ENCODE data around the gene TECPR1. TPM values are rescaled to one million over a fixed set of nuclear protein-coding genes. Genes with fewer than 3 reads are reported as not detected.

TECPR1 gene
- total RNA-seq, 1 donor from 2014 or later: 39.9 TPM

DNA sequence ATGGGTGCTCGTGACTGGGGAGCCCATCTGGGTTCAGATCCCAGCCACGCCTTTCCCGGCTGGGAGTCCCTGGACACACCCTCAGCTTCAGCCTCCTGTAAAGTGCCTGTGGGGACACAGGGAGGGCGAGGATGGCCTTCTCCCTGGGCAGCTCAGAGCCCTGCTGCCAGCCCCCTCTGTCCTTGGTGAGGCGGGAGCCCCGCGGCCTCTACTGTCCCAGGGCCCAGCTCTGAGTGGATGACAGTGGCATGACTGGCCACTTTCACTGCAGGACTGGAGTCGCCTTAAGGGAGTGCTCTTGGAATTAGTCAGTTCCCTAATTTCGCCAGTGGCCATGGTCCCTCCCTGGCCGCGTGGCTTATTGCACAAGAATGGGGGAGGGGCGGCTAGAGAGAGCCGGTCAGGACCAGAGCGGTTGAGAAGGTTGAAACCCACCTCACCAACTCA, 34.1 kb upstream of the TECPR1 start:
- H3K4me1 Mint-ChIP-seq (ENCODE audit: unreplicated experiment): peaks cover 25% of the 10 kb centered on the region
- TF ChIP-seq, protein P1, sequence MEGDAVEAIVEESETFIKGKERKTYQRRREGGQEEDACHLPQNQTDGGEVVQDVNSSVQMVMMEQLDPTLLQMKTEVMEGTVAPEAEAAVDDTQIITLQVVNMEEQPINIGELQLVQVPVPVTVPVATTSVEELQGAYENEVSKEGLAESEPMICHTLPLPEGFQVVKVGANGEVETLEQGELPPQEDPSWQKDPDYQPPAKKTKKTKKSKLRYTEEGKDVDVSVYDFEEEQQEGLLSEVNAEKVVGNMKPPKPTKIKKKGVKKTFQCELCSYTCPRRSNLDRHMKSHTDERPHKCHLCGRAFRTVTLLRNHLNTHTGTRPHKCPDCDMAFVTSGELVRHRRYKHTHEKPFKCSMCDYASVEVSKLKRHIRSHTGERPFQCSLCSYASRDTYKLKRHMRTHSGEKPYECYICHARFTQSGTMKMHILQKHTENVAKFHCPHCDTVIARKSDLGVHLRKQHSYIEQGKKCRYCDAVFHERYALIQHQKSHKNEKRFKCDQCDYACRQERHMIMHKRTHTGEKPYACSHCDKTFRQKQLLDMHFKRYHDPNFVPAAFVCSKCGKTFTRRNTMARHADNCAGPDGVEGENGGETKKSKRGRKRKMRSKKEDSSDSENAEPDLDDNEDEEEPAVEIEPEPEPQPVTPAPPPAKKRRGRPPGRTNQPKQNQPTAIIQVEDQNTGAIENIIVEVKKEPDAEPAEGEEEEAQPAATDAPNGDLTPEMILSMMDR (conservative IDR thresholded peaks at IDR 0.05): no peak
- no peak for DNase-seq (ENCODE audit: extremely low spot score, unreplicated experiment)
- peak overlapping the region; percentile 52 for H3K4me3 Mint-ChIP-seq
- H3K27me3 Mint-ChIP-seq: no peaks in the 10 kb centered on the region
- no peaks in the 10 kb centered on the region for H3K36me3 Mint-ChIP-seq
- H3K9me3 Mint-ChIP-seq: no peaks in the 10 kb centered on the region
- peak overlapping the region; percentile 82 for H3K27ac Mint-ChIP-seq

DNA sequence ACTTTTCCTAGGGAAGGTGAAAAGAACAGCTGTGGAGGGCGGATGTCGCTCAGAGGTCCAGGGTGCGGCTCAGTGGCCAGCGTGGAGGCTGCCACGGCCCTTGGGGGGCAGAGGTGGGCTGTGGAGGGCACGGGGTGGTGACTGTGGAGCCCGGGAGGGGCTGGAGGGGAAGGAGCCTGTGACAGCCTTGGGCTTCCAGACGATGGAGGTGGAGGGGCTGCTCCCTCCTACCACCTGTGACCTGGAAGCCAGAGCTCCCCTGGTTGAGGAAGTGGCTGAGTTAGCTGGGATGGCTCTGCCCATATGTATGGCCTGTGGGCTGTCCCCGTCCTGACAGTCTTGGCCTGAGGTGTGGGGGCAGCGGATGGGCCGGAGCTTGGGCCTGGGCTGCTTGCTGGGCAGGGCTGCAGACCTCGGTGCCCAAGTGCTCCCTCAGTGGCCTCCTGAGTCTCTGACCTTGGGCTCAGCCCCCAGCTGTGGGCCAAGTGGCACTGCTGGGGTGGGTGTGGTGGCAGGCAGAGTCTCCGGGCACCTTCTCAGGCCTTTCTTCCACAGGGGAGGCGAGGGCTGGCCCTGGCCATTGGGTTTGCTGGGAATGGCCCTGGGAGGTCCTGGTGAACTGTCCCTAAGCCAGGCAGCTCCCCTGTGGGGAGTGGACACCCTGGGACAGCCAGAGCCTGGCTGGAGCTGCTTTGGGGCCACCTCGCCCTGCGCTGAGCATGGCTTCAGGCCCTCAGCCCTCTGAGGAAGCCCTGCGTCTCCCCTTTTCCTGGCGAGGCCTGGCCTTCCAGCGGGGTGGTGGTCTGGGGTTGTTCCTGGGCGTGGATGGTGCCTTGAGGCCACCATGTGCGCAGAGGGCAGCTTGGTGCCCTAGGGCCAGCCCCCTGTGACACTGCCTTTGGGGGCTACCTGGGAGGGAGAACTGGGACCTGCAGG, 33.4 kb upstream of the TECPR1 start:
- Mint-ChIP-seq H3K4me3 (peak overlapping the region; percentile 85), H3K9me3 (no peaks in the 10 kb centered on the region), H3K27ac (peak overlapping the region; percentile 88), H3K36me3 (no peaks in the 10 kb centered on the region), H3K4me1 (ENCODE audit: unreplicated experiment) (peaks cover 25% of the 10 kb centered on the region), H3K27me3 (no peaks in the 10 kb centered on the region)
- TF ChIP-seq, protein P1 (conservative IDR thresholded peaks at IDR 0.05): no peak
- no peak for DNase-seq (ENCODE audit: extremely low spot score, unreplicated experiment)

DNA sequence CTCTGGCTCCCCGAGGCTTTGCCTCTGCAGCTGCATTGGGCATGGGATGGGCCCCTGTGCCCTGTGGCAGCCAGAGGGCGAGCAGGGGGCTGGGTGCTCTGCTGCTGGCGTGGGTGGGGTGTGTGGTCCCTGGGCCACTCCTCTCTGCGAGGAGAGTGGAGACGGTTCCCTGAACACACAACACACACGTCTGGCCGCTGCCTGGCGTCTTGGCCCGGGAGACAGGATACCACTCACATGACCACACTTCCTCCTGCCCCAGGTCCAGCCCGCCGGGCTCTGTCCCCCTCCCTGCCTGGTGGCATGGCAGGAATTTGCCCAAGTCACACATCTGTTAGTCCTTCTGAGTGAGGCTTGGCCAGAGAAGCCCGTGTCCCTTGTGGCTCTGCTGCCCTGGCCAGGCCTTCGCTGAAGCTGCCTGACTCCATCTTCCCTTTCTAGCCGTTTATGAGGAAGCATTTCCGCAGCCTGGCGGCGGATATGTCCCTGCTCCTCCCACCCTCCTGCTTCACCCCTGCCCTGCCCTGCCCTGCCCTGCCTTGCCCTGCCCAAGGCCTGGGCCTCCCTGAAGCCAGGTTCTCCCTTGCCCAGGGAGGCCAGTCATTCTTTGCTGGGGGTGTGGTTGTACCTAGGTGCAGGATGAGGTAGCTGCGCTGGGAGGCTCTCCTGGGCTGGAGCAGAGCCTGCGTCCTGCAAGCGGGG, 32.5 kb upstream of the TECPR1 start:
- Mint-ChIP-seq H3K27me3 (no peaks in the 10 kb centered on the region), H3K9me3 (no peaks in the 10 kb centered on the region), H3K4me1 (ENCODE audit: unreplicated experiment) (peaks cover 25% of the 10 kb centered on the region), H3K27ac (peak overlapping the region; percentile 88), H3K4me3 (peak overlapping the region; percentile 85), H3K36me3 (no peaks in the 10 kb centered on the region)
- no peak for DNase-seq (ENCODE audit: extremely low spot score, unreplicated experiment)
- TF ChIP-seq, protein P1 (conservative IDR thresholded peaks at IDR 0.05): no peak

DNA sequence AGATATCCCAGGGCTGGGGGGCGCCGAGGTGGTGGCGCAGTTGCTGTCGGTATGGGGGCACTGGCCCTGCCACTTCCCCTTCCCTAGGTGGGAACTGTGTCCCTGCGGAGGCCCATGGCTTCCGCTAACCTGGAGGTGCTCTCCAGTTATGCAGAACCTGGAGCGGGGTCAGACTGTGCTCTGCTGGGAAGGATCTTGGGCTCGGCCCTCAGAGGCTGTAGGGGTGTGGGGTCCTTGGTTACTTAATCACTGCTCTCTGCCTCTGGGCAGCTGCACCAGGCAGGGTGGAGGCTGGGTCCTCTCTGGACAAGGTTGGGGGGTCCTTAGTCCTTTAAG, 31.8 kb upstream of the TECPR1 start:
- Mint-ChIP-seq H3K27ac (peak overlapping the region; percentile 88), H3K27me3 (no peaks in the 10 kb centered on the region), H3K9me3 (no peaks in the 10 kb centered on the region), H3K4me3 (peak overlapping the region; percentile 85), H3K4me1 (ENCODE audit: unreplicated experiment) (peaks cover 25% of the 10 kb centered on the region), H3K36me3 (no peaks in the 10 kb centered on the region)
- TF ChIP-seq, protein P1 (conservative IDR thresholded peaks at IDR 0.05): no peak
- DNase-seq (ENCODE audit: extremely low spot score, unreplicated experiment): no peak

DNA sequence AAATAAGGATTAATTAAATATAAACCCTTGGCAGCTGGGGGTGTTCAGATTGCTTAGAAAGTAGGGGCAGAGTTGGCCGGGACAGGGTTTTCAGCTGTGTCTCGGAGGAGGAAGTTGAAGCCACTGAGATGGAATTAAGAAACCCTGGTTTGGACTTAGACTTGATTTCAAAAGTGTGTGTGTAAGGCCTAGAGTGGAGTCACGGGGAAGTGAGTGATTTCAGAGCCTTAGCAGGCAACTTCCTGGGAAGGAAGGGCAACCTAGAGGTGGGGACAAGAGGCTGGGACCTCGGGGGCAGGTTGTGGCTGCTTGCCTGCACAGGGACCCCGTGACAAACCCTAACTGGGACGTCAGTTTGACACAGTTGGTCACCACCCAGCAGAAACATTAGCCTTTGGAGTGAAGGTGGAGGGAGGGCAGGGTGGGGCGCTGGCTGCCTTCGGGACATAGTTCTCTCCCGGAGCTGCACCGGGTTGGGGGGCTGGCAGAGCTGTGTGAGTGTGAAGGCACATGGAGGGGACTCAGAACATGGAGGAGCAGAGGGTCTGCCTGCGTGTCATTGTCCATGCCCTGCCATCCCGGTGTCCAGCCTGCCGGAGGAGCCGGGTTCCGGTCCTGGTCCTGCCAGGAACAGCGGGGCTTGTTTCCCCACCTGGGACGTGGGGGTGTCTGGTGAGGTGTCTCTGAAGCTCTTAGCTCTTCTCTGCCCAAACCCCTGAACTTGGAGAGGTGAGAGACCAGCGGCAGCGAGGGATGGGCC, 31.3 kb upstream of the TECPR1 start:
- no peaks in the 10 kb centered on the region for H3K36me3 Mint-ChIP-seq
- TF ChIP-seq, protein P1 (conservative IDR thresholded peaks at IDR 0.05): no peak
- no peaks in the 10 kb centered on the region for H3K9me3 Mint-ChIP-seq
- DNase-seq (ENCODE audit: extremely low spot score, unreplicated experiment): no peak
- peaks cover 25% of the 10 kb centered on the region for H3K4me1 Mint-ChIP-seq (ENCODE audit: unreplicated experiment)
- peak overlapping the region; percentile 91 for H3K27ac Mint-ChIP-seq
- no peaks in the 10 kb centered on the region for H3K27me3 Mint-ChIP-seq
- peak overlapping the region; percentile 92 for H3K4me3 Mint-ChIP-seq

Data from type B pancreatic cell (in vitro differentiated cells).